Activated gamma-delta T cell (primary cell): ENCODE data around the gene MAL.
"Not testable (repeated sequence)": the region's sequence is repeated elsewhere in the genome, so short reads cannot be mapped to it uniquely, and the experiment has no call there.

ENCODE experiments used
- DNase-seq: peaks from one replicate; lab custom pipeline; 2025; lab: John Stamatoyannopoulos, UW

Gene MAL

GRCh38 chr2:95098273-95098672 lies 72.8 kb downstream of the MAL start:
- DNase-seq: not testable (repeated sequence)

DNA sequence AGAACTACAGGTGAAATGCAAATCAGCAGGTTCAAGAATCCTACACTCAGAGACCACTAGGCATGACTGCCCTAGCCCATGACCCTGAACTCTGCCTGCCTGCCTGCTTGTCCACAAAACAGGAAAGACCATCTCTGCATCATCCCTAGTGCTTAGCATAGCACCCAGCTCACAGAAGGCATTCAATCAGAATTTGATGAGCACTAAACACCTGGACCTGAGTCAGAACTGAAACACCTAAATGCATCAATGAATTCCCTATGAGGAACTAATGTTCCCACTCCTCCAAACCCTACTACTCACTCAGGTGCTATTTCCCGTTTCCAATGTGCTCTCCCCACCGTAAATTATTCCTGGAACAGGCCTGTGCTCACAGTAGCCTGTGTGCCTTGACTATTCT lies 74.4 kb downstream of the MAL start:
- no peak for DNase-seq
